Measurements from ENCODE around the gene NXNL2. TPM values are rescaled to one million over a fixed set of nuclear protein-coding genes. Genes with fewer than 3 reads are reported as not detected.

NXNL2 gene
- total and polyA plus RNA-seq, 4 donors: 0.09 to 0.14 TPM; not detected in 2

GRCh38 chr9:88503081-88503844, 31.7 kb upstream of the NXNL2 start:
- no peaks in the 10 kb centered on the region for H3K9me3 ChIP-seq (ENCODE audit: control insufficient read depth in 4 of 4, low read length in 3 of 4)
- DNase-seq (ENCODE audit: low spot score): no peak
- no peak overlapping the region for H3K9ac ChIP-seq (ENCODE audit: low read depth in 1 of 2, low read length in 2 of 2)
- 94% methylated on average over 18 of the region's 18 CpGs for WGBS
- H3K4me1 ChIP-seq (ENCODE audit: control insufficient read depth in 4 of 4, insufficient read depth in 4 of 4, low read length in 3 of 4): no peaks in the 10 kb centered on the region
- no peaks in the 10 kb centered on the region for H3K27me3 ChIP-seq (ENCODE audit: control insufficient read depth in 4 of 4, insufficient read depth in 4 of 4, low read length in 3 of 4)
- H3K36me3 ChIP-seq (ENCODE audit: control insufficient read depth in 4 of 4, insufficient read depth in 3 of 4, low read depth in 1 of 4, low read length in 3 of 4): no peaks in the 10 kb centered on the region
- TF ChIP-seq, protein P1, sequence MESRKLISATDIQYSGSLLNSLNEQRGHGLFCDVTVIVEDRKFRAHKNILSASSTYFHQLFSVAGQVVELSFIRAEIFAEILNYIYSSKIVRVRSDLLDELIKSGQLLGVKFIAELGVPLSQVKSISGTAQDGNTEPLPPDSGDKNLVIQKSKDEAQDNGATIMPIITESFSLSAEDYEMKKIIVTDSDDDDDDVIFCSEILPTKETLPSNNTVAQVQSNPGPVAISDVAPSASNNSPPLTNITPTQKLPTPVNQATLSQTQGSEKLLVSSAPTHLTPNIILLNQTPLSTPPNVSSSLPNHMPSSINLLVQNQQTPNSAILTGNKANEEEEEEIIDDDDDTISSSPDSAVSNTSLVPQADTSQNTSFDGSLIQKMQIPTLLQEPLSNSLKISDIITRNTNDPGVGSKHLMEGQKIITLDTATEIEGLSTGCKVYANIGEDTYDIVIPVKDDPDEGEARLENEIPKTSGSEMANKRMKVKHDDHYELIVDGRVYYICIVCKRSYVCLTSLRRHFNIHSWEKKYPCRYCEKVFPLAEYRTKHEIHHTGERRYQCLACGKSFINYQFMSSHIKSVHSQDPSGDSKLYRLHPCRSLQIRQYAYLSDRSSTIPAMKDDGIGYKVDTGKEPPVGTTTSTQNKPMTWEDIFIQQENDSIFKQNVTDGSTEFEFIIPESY (IDR thresholded peaks at IDR 0.05): no peak
- TF ChIP-seq, protein P2, sequence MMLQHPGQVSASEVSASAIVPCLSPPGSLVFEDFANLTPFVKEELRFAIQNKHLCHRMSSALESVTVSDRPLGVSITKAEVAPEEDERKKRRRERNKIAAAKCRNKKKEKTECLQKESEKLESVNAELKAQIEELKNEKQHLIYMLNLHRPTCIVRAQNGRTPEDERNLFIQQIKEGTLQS (IDR thresholded peaks at IDR 0.05): no peak
- TF ChIP-seq YY1 (IDR thresholded peaks at IDR 0.05) (no peak), HNF4G (IDR thresholded peaks at IDR 0.05) (no peak), MAX (IDR thresholded peaks at IDR 0.05) (no peak), EGR1 (IDR thresholded peaks at IDR 0.05; ENCODE audit: low read depth in 2 of 2) (no peak), TAF1 (conservative IDR thresholded peaks at IDR 0.05) (no peak), FOXA2 (IDR thresholded peaks at IDR 0.05) (no peak), REST (IDR thresholded peaks at IDR 0.05) (no peak), JUND (IDR thresholded peaks at IDR 0.05) (no peak), RAD21 (IDR thresholded peaks at IDR 0.05) (no peak), NR2F2 (IDR thresholded peaks at IDR 0.05) (no peak)
- TF ChIP-seq, protein P3, sequence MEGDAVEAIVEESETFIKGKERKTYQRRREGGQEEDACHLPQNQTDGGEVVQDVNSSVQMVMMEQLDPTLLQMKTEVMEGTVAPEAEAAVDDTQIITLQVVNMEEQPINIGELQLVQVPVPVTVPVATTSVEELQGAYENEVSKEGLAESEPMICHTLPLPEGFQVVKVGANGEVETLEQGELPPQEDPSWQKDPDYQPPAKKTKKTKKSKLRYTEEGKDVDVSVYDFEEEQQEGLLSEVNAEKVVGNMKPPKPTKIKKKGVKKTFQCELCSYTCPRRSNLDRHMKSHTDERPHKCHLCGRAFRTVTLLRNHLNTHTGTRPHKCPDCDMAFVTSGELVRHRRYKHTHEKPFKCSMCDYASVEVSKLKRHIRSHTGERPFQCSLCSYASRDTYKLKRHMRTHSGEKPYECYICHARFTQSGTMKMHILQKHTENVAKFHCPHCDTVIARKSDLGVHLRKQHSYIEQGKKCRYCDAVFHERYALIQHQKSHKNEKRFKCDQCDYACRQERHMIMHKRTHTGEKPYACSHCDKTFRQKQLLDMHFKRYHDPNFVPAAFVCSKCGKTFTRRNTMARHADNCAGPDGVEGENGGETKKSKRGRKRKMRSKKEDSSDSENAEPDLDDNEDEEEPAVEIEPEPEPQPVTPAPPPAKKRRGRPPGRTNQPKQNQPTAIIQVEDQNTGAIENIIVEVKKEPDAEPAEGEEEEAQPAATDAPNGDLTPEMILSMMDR (IDR thresholded peaks at IDR 0.05; ENCODE audit: low read depth, low read length, missing input control): no peak
- H3K27ac ChIP-seq (ENCODE audit: low read depth in 1 of 2, low read length in 2 of 2): no peak overlapping the region
- H3K4me3 ChIP-seq (ENCODE audit: low read depth in 1 of 3, low read length in 3 of 3): no peak overlapping the region

Data from liver (tissue), 9 donors.